Type B pancreatic cell (in vitro differentiated cells): ENCODE results near the gene SDE2. TPM values are rescaled to one million over a fixed set of nuclear protein-coding genes. Genes with fewer than 3 reads are reported as not detected.

Source experiments
- DNase-seq: peaks from one replicate; pipeline ENCODE4 v3.0.0; 2021; ENCODE audit warnings: mixed read lengths; ENCODE audit not compliant: unreplicated experiment; ENCODE audit errors: extremely low spot score
- H3K27ac Mint-ChIP-seq: 2 replicates; pipeline ENCODE4 v1.8.0; 2021; ENCODE audit warnings: mild to moderate bottlenecking, mixed read lengths
- H3K27me3 Mint-ChIP-seq: 2 replicates; pipeline ENCODE4 v1.8.0; 2021; ENCODE audit warnings: mixed read lengths
- H3K36me3 Mint-ChIP-seq: 2 replicates; pipeline ENCODE4 v1.8.0; 2021; ENCODE audit warnings: mixed read lengths
- H3K4me1 Mint-ChIP-seq: one replicate; pipeline ENCODE4 v1.8.0; 2021; ENCODE audit warnings: mixed read lengths; ENCODE audit not compliant: unreplicated experiment
- H3K4me3 Mint-ChIP-seq: 2 replicates; pipeline ENCODE4 v1.8.0; 2021; ENCODE audit warnings: mild to moderate bottlenecking, mixed read lengths
- H3K9me3 Mint-ChIP-seq: 2 replicates; pipeline ENCODE4 v1.8.0; 2021; ENCODE audit warnings: mixed read lengths
- total RNA-seq: library from RNA; stranded (reverse); gene quantifications from 2 replicates; pipeline ENCODE4 v1.2.1, GENCODE V29; 2021; ENCODE audit warnings: low replicate concordance
- TF ChIP-seq, protein P1 (sequence below): fragments of 200-600 bp; sonication (generic); conservative IDR thresholded peaks from 2 replicates; pipeline ENCODE4 v1.5.0; 2021; ENCODE audit warnings: antibody characterized with exemption, mild to moderate bottlenecking

The SDE2 gene
- total RNA-seq, 1 donor from 2014 or later: 15.1 TPM

DNA sequence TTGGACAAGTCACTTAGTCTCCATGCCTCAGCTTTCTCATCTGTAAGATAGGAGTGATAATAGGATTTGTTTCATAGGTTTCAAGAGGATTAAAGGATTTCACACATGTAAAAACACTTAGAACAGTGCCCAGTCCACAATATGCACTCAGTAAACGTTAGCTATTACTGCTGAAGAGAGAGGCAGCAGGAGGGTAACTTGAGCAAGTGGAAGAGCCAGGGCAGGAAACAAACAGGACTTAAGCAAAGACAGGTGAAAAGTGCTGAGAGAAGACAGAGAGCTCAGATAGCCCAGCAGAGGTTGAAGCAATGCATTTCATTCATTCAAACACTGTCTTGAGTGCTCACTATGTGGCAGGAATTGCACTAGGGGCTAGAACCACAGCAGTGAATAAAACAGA lies 42.3 kb upstream of the SDE2 start:
- no peak overlapping the region for H3K27ac Mint-ChIP-seq
- TF ChIP-seq, protein P1, sequence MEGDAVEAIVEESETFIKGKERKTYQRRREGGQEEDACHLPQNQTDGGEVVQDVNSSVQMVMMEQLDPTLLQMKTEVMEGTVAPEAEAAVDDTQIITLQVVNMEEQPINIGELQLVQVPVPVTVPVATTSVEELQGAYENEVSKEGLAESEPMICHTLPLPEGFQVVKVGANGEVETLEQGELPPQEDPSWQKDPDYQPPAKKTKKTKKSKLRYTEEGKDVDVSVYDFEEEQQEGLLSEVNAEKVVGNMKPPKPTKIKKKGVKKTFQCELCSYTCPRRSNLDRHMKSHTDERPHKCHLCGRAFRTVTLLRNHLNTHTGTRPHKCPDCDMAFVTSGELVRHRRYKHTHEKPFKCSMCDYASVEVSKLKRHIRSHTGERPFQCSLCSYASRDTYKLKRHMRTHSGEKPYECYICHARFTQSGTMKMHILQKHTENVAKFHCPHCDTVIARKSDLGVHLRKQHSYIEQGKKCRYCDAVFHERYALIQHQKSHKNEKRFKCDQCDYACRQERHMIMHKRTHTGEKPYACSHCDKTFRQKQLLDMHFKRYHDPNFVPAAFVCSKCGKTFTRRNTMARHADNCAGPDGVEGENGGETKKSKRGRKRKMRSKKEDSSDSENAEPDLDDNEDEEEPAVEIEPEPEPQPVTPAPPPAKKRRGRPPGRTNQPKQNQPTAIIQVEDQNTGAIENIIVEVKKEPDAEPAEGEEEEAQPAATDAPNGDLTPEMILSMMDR: no peak

DNA sequence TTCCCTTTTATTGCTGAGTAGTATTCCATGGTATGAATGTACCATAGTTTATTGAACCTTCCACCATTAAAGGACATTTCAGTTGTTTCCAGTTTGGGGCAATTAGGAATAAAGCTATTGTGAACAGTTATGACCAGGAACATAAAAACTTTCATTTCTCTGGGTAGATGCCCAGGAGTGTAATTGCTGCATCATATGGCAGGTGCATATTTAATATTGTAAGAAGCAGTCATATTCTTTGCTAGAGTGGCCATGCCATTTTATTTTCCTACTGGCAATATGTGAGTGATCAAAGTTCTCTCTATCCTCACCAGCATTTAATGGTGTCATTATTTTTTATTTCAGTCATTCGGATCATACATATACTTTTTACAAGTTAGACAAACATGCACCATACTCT lies 39.5 kb upstream of the SDE2 start:
- TF ChIP-seq, protein P1: no peak
- Mint-ChIP-seq H3K4me3 (no peak overlapping the region), H3K27me3 (no peaks in the 10 kb centered on the region), H3K9me3 (no peaks in the 10 kb centered on the region), H3K36me3 (no peaks in the 10 kb centered on the region), H3K4me1 (no peaks in the 10 kb centered on the region), H3K27ac (no peak overlapping the region)
- DNase-seq: no peak

More for the DNA sequence above, 42.3 kb upstream of the SDE2 start:
- Mint-ChIP-seq H3K4me1 (peaks cover 5% of the 10 kb centered on the region), H3K27me3 (no peaks in the 10 kb centered on the region), H3K9me3 (no peaks in the 10 kb centered on the region), H3K36me3 (no peaks in the 10 kb centered on the region), H3K4me3 (no peak overlapping the region)
- DNase-seq: no peak

DNA sequence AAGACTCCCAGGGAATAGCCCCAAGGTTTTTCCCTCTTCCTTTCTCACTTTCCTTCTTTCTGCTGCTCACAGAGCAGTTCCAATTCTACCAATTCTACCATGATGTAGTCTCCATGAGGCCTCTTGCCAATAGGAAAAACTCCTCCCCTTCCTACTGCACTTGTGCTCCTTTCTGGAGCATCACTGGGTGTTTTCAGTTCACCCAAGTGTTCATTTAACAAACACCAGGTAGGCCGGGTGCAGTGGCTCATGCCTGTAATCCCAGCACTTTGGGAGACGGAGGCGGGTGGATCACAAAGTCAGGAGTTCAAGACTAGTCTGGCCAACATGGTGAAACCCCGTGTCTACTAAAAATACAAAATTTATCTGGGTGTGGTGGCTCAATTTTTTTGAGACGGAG lies 36.8 kb upstream of the SDE2 start:
- H3K4me3 Mint-ChIP-seq: no peak overlapping the region

DNA sequence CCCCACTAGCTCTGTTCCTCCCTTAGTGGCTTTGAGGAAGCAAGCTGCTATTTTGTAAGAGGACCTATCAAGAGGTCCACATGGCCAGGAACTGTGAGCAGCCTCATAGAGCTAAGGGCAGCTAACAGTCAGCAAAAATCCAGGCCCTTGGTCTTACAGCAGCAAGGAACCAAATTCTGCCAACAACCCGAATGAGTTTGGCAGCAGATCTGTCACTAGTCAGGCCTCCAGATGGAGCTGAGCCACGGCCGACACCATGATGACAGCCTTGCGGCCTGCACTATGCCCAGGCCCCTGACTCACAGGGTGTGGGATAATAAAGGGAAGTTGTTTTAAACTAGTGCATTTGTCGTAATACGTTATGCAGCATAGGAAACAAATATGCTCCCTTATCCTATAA lies 35.3 kb upstream of the SDE2 start:
- TF ChIP-seq, protein P1: no peak
- Mint-ChIP-seq H3K27me3 (no peaks in the 10 kb centered on the region), H3K4me1 (no peaks in the 10 kb centered on the region), H3K27ac (no peak overlapping the region), H3K9me3 (no peaks in the 10 kb centered on the region), H3K36me3 (no peaks in the 10 kb centered on the region), H3K4me3 (no peak overlapping the region)
- DNase-seq: no peak

More for the DNA sequence above, 36.8 kb upstream of the SDE2 start:
- H3K4me1 Mint-ChIP-seq: no peaks in the 10 kb centered on the region
- H3K27ac Mint-ChIP-seq: no peak overlapping the region
- DNase-seq: no peak
- no peaks in the 10 kb centered on the region for H3K36me3 Mint-ChIP-seq
- no peaks in the 10 kb centered on the region for H3K27me3 Mint-ChIP-seq
- no peaks in the 10 kb centered on the region for H3K9me3 Mint-ChIP-seq
- TF ChIP-seq, protein P1: no peak

DNA sequence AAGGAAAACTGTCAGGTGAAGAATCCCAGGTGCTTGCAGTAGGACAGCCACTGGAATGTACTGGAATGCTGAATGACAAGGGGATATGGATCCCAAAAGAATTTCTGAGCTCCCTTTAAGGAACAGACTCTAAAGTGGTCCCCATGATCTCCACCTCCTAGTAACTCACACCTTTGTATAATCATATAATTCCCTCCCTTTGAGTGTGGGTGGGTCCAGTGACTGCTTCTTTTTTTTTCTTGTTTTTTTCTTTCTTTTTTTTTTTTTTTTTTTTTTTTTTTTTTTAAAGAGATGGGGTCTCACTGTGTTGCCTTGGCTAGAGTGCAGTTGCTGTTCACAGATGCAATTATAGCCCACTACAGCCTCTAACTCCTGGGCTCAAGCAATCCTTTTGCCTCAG lies 34.8 kb upstream of the SDE2 start:
- no peaks in the 10 kb centered on the region for H3K27me3 Mint-ChIP-seq
- no peaks in the 10 kb centered on the region for H3K9me3 Mint-ChIP-seq
- no peaks in the 10 kb centered on the region for H3K36me3 Mint-ChIP-seq
- DNase-seq: no peak
- no peak overlapping the region for H3K27ac Mint-ChIP-seq
- no peaks in the 10 kb centered on the region for H3K4me1 Mint-ChIP-seq
- TF ChIP-seq, protein P1: no peak
- H3K4me3 Mint-ChIP-seq: no peak overlapping the region

DNA sequence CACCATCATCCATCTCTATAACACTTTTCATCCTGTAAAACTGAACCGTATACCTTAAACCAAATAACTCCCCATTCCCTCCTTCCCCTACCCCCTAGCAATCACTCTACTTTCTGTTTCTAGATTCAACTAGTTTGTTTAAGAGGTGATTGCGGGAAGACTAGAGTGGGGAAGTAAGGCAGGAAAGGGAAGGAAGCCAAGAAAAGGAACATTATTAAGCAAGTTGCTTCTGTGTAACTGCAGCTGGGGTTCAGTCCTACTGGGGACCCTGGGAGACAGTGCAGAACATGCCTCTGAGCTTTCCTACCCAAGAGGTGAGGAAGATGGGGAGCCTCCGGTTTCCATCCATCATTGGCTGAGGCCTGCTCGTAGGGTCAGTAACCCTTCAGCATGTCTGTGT lies 34.4 kb upstream of the SDE2 start:
- Mint-ChIP-seq H3K4me1 (no peaks in the 10 kb centered on the region), H3K27ac (no peak overlapping the region), H3K4me3 (no peak overlapping the region), H3K27me3 (no peaks in the 10 kb centered on the region), H3K36me3 (no peaks in the 10 kb centered on the region), H3K9me3 (no peaks in the 10 kb centered on the region)
- DNase-seq: no peak
- TF ChIP-seq, protein P1: no peak
